IMR-90 (cell line): ENCODE results near the gene SUPT3H. TPM values are rescaled to one million over a fixed set of nuclear protein-coding genes. Genes with fewer than 3 reads are reported as not detected.

Experiments
- ATAC-seq: fragments of 200-7000 bp; cut with Tn5 transposase; 2 replicates; pipeline ENCODE4 v1.9.1; 2020; ENCODE audit warnings: low read depth, mild to moderate bottlenecking, moderate library complexity
- BruUV-seq: library from RNA; stranded (reverse); fragments of 400-500 nt; replicated peaks from 2 replicates; lab custom pipeline; 2021; lab: Mats Ljungman, UMichigan
- CTCF ChIA-PET: fragments of 300-600 bp; formaldehyde crosslinking; extraction: SDS; loops from one replicate; lab custom pipeline; 2021; ENCODE audit warnings: antibody characterized with exemption; lab: Yijun Ruan, JAX
- POLR2A ChIA-PET: fragments of 300-600 bp; sonication (Branson Sonifier 250); formaldehyde crosslinking; loops from one replicate; lab custom pipeline; 2022; ENCODE audit warnings: antibody characterized with exemption; ENCODE audit not compliant: unreplicated experiment; lab: Charles Lee
- DNase-seq: peaks from one replicate; pipeline ENCODE4 v3.0.0; 2013
- H2AFZ ChIP-seq: replicated peaks from 2 replicates; pipeline ENCODE3; 2013; ENCODE audit warnings: low read length, mild to moderate bottlenecking; ENCODE audit not compliant: poor library complexity
- H2AK5ac ChIP-seq: 2 replicates; pipeline ENCODE4 v1.6.1; 2013; ENCODE audit warnings: low read depth, low read length, inconsistent platforms
- H2AK9ac ChIP-seq: replicated peaks from 2 replicates; pipeline ENCODE3; 2013; ENCODE audit warnings: mild to moderate bottlenecking, low read depth, low read length, moderate library complexity; ENCODE audit not compliant: poor library complexity
- H2BK120ac ChIP-seq: 2 replicates; pipeline ENCODE4 v1.6.1; 2013; ENCODE audit warnings: low read depth, low read length, inconsistent platforms
- H2BK15ac ChIP-seq: 3 replicates; pipeline ENCODE4 v1.6.1; 2013; ENCODE audit warnings: low read depth, low read length, inconsistent platforms
- H2BK20ac ChIP-seq: 2 replicates; pipeline ENCODE4 v1.6.1; 2013; ENCODE audit warnings: low read depth, mild to moderate bottlenecking, inconsistent platforms, low read length, moderate library complexity
- H2BK5ac ChIP-seq: 2 replicates; pipeline ENCODE4 v1.6.1; 2013; ENCODE audit warnings: mild to moderate bottlenecking, low read depth, low read length, inconsistent platforms; ENCODE audit not compliant: poor library complexity, severe bottlenecking
- H3K14ac ChIP-seq: replicated peaks from 2 replicates; pipeline ENCODE4 v1.6.1; 2013; ENCODE audit warnings: low read depth, low read length, inconsistent platforms
- H3K18ac ChIP-seq: 2 replicates; pipeline ENCODE4 v1.6.1; 2013; ENCODE audit warnings: low read depth, low read length, control low read depth
- H3K23ac ChIP-seq: 2 replicates; pipeline ENCODE4 v1.6.1; 2013; ENCODE audit warnings: low read depth, low read length, inconsistent platforms
- H3K27ac ChIP-seq: 2 replicates; pipeline ENCODE4 v1.5.1; 2013; ENCODE audit warnings: mild to moderate bottlenecking, control low read depth, low read length; ENCODE audit not compliant: insufficient read depth
- H3K27me3 ChIP-seq: 2 replicates; pipeline ENCODE4 v1.6.1; 2013; ENCODE audit warnings: low read length; ENCODE audit not compliant: control insufficient read depth, insufficient read depth
- H3K36me3 ChIP-seq: 2 replicates; pipeline ENCODE4 v1.6.1; 2013; ENCODE audit warnings: low read length, mixed read lengths; ENCODE audit not compliant: control insufficient read depth, insufficient read depth
- H3K4ac ChIP-seq: 2 replicates; pipeline ENCODE4 v1.6.1; 2013; ENCODE audit warnings: low read depth, low read length, inconsistent platforms
- H3K4me1 ChIP-seq: 2 replicates; pipeline ENCODE4 v1.6.1; 2013; ENCODE audit warnings: low read length, mixed read lengths; ENCODE audit not compliant: control insufficient read depth, insufficient read depth
- H3K4me2 ChIP-seq: 2 replicates; pipeline ENCODE4 v1.6.1; 2013; ENCODE audit warnings: low read depth, mild to moderate bottlenecking, control low read depth, low read length, moderate library complexity
- H3K4me3 ChIP-seq: 2 replicates; pipeline ENCODE4 v1.5.1; 2013; ENCODE audit warnings: low read depth, mild to moderate bottlenecking, control low read depth, low read length, moderate library complexity; ENCODE audit not compliant: insufficient read depth
- H3K56ac ChIP-seq: 2 replicates; pipeline ENCODE4 v1.6.1; 2013; ENCODE audit warnings: low read length, inconsistent platforms; ENCODE audit not compliant: insufficient read depth; ENCODE audit errors: extremely low read depth
- H3K79me1 ChIP-seq, 2 experiments: 2 replicates each; pipeline ENCODE4 v1.6.1; 2013; ENCODE audit warnings: low read length in 2 of 2, inconsistent platforms in 1 of 2, low read depth in 1 of 2
- H3K9ac ChIP-seq: 2 replicates; pipeline ENCODE4 v1.6.1; 2013; ENCODE audit warnings: low read depth, low read length, control low read depth
- H3K9me1 ChIP-seq: 2 replicates; pipeline ENCODE4 v1.6.1; 2013; ENCODE audit warnings: low read length, inconsistent platforms; ENCODE audit not compliant: insufficient read depth
- H3K9me3 ChIP-seq: 2 replicates; pipeline ENCODE4 v1.6.1; 2013; ENCODE audit warnings: low read length; ENCODE audit not compliant: control insufficient read depth, insufficient read depth
- H4K20me1 ChIP-seq: 2 replicates; pipeline ENCODE4 v1.6.1; 2013; ENCODE audit warnings: low read length, inconsistent platforms; ENCODE audit not compliant: insufficient read depth
- H4K5ac ChIP-seq: 2 replicates; pipeline ENCODE4 v1.6.1; 2013; ENCODE audit warnings: mild to moderate bottlenecking, low read depth, low read length, control low read depth
- H4K8ac ChIP-seq, 2 experiments: 2 replicates each; pipeline ENCODE4 v1.6.1; 2013; ENCODE audit warnings: low read depth in 2 of 2, low read length in 2 of 2, control low read depth in 1 of 2, inconsistent platforms in 1 of 2
- H4K91ac ChIP-seq: 2 replicates; pipeline ENCODE4 v1.6.1; 2013; ENCODE audit warnings: low read depth, low read length, inconsistent platforms; ENCODE audit not compliant: insufficient read depth
- CEBPB ChIP-seq: IDR thresholded peaks from 2 replicates; pipeline ENCODE4 v1.6.1; 2012; ENCODE audit warnings: low read depth, low read length, improper control_type of control experiment
- CHD1 ChIP-seq: IDR thresholded peaks from 2 replicates; pipeline ENCODE4 v1.6.1; 2012; ENCODE audit warnings: low read depth, low read length, improper control_type of control experiment
- CTCF ChIP-seq: conservative IDR thresholded peaks from 2 replicates; pipeline ENCODE4 v1.5.1; 2012; ENCODE audit warnings: mild to moderate bottlenecking, low read depth, low read length, improper control_type of control experiment
- FOS ChIP-seq: fragments of 150-350 bp; IDR thresholded peaks from 2 replicates; pipeline ENCODE4 v1.6.1; 2016; ENCODE audit warnings: low read depth, low read length
- MAZ ChIP-seq: IDR thresholded peaks from 2 replicates; pipeline ENCODE4 v1.6.1; 2012; ENCODE audit warnings: low read depth, mild to moderate bottlenecking, low read length, improper control_type of control experiment, moderate library complexity, borderline replicate concordance
- MXI1 ChIP-seq: IDR thresholded peaks from 2 replicates; pipeline ENCODE4 v1.6.1; 2012; ENCODE audit warnings: low read depth, mild to moderate bottlenecking, low read length, moderate library complexity, borderline replicate concordance
- NFE2L2 ChIP-seq: fragments of 150-350 bp; IDR thresholded peaks from 2 replicates; pipeline ENCODE4 v1.6.1; 2016; ENCODE audit warnings: low read depth, mild to moderate bottlenecking, low read length
- RAD21 ChIP-seq: IDR thresholded peaks from 2 replicates; pipeline ENCODE4 v1.6.1; 2012; ENCODE audit warnings: low read length, improper control_type of control experiment
- RFX5 ChIP-seq: IDR thresholded peaks from 2 replicates; pipeline ENCODE4 v1.8.0; 2012; ENCODE audit warnings: low read depth, mild to moderate bottlenecking, low read length, moderate library complexity
- SMC3 ChIP-seq: fragments of 150-350 bp; IDR thresholded peaks from 2 replicates; pipeline ENCODE4 v1.6.1; 2016; ENCODE audit warnings: low read depth, mild to moderate bottlenecking, antibody characterized with exemption, low read length, moderate library complexity
- WGBS, 2 experiments: methylation state at CpG; one replicate each; pipeline versions ENCODE4 v1.1.5 to v1.1.7; 2013; ENCODE audit warnings: missing lambda C conversion rate in 2 of 2; ENCODE audit not compliant: insufficient read length in 1 of 2; ENCODE audit errors: extremely low coverage in 2 of 2; 5-methylcytosine and 5-hydroxymethylcytosine counted together
- dilution Hi-C: fragments of 300-500 bp; cut with HindIII; formaldehyde crosslinking; loops from one replicate; pipeline ENCODE4 v1.14.3; 2018; ENCODE audit warnings: low sequenced_read_pairs; ENCODE audit not compliant: unreplicated experiment
- in situ Hi-C: fragments of 300-500 bp; cut with MboI; formaldehyde crosslinking; loops from 3 replicates; pipeline ENCODE4 v1.14.3; 2019; ENCODE audit warnings: low sequenced_read_pairs, inconsistent platforms, mixed read lengths
- intact Hi-C: fragments of 100-400 bp; cut with micrococcal nuclease; formaldehyde crosslinking; loops from 2 replicates; pipeline ENCODE4 v1.10.0; 2022
- polyA plus RNA-seq, 3 experiments: library from polyadenylated mRNA; depleted of rRNA; stranded (reverse); fragments of >200 nt; gene quantifications; 2 replicates each; pipeline ENCODE4 v1.2.3, GENCODE V29; 2012; ENCODE audit warnings: low replicate concordance in 1 of 3
- total RNA-seq: library from RNA; depleted of rRNA; stranded (reverse); fragments of >200 nt; gene quantifications from 2 replicates; pipeline ENCODE4 v1.2.3, GENCODE V29; 2012

Gene SUPT3H
- total and polyA plus RNA-seq, 2 of the 4 experiments (the other 2 are of a cell fraction) = 4.5 to 5.0 TPM

GRCh38 chr6:44943541-44943940, 434.2 kb downstream of the SUPT3H start:
- Histone ChIP-seq H3K18ac (no peak overlapping the region), H4K5ac (no peak overlapping the region), H2BK5ac (no peak overlapping the region), H3K27ac (no peak overlapping the region), H3K9me1 (no peaks in the 10 kb centered on the region), H2AFZ (no peak overlapping the region), H2BK15ac (no peak overlapping the region), H3K4me3 (no peak overlapping the region), H3K56ac (no peak overlapping the region), H3K9me3 (no peaks in the 10 kb centered on the region), H2BK120ac (no peak overlapping the region), H3K36me3 (no peaks in the 10 kb centered on the region), H4K8ac (no peak overlapping the region), H2BK20ac (no peak overlapping the region), H3K14ac (no peak overlapping the region), H2AK5ac (no peak overlapping the region), H4K91ac (no peak overlapping the region), H3K4ac (no peak overlapping the region), H3K9ac (no peak overlapping the region), H3K4me2 (no peak overlapping the region), H3K4me1 (no peaks in the 10 kb centered on the region), H2AK9ac (no peak overlapping the region), H3K27me3 (no peaks in the 10 kb centered on the region), H3K79me1 (no peaks in the 10 kb centered on the region), H4K20me1 (no peaks in the 10 kb centered on the region), H3K23ac (no peak overlapping the region)
- dilution Hi-C loops = no loop called here
- DNase-seq (no peak), ATAC-seq (no peak)
- BruUV-seq = no TSS peak
- POLR2A ChIA-PET = no interaction called here
- TF ChIP-seq CHD1 (no peak), RAD21 (no peak), NFE2L2 (no peak), CEBPB (no peak), CTCF (no peak), MXI1 (no peak), MAZ (no peak), FOS (no peak), SMC3 (no peak), RFX5 (no peak)
- WGBS, 2 experiments = no CpG with 5 or more reads among the region's 3 CpGs
- CTCF ChIA-PET = no interaction called here
- intact Hi-C loops = no loop called here
- in situ Hi-C loops = no loop called here
